RWPE1 (cell line): ENCODE results near the gene CTH.

Source experiments
- CTCF ChIA-PET: fragments of 350-600 bp; sonication (Branson Sonifier 250); formaldehyde crosslinking; extraction: SDS; loops from one replicate; lab custom pipeline; 2021; lab: Yijun Ruan, JAX
- POLR2A ChIA-PET: fragments of 400-600 bp; formaldehyde crosslinking; extraction: SDS; loops from one replicate; lab custom pipeline; 2020; ENCODE audit warnings: antibody characterized with exemption; ENCODE audit not compliant: low non-redundant PET; lab: Yijun Ruan, JAX
- DNase-seq: peaks from one replicate; pipeline ENCODE4 v3.0.0; 2012; ENCODE audit warnings: low spot score
- H3K27ac ChIP-seq: fragments of 450-650 bp; 2 replicates; pipeline ENCODE4 v1.5.1; 2017
- TF ChIP-seq, protein P1 (sequence below): fragments of 450-650 bp; conservative IDR thresholded peaks from 2 replicates; pipeline ENCODE4 v1.5.1; 2017; ENCODE audit warnings: low read depth, mild to moderate bottlenecking

The CTH gene

DNA sequence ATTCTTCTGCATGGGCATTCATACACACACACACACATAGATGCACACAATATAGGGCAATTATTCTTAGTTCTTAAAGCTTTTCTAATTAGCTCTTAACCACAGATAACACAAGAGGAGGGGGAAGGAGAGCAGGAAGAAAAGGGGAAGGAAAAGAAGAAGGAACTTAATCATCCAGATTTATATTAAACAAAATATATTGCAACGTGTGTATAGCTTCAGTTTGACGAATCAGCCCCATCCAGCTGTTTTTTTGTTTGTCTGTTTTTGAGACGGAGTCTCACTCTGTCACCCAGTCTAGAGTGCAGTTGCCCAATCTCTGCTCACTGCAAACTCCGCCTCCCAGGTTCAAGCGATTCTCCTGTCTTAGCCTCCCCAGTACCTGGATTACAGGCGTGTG is 34.9 kb upstream of the CTH start:
- TF ChIP-seq, protein P1, sequence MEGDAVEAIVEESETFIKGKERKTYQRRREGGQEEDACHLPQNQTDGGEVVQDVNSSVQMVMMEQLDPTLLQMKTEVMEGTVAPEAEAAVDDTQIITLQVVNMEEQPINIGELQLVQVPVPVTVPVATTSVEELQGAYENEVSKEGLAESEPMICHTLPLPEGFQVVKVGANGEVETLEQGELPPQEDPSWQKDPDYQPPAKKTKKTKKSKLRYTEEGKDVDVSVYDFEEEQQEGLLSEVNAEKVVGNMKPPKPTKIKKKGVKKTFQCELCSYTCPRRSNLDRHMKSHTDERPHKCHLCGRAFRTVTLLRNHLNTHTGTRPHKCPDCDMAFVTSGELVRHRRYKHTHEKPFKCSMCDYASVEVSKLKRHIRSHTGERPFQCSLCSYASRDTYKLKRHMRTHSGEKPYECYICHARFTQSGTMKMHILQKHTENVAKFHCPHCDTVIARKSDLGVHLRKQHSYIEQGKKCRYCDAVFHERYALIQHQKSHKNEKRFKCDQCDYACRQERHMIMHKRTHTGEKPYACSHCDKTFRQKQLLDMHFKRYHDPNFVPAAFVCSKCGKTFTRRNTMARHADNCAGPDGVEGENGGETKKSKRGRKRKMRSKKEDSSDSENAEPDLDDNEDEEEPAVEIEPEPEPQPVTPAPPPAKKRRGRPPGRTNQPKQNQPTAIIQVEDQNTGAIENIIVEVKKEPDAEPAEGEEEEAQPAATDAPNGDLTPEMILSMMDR = no peak
- CTCF ChIA-PET = no interaction called here
- DNase-seq = no peak
- no peak overlapping the region for H3K27ac ChIP-seq
- POLR2A ChIA-PET = no interaction called here

DNA sequence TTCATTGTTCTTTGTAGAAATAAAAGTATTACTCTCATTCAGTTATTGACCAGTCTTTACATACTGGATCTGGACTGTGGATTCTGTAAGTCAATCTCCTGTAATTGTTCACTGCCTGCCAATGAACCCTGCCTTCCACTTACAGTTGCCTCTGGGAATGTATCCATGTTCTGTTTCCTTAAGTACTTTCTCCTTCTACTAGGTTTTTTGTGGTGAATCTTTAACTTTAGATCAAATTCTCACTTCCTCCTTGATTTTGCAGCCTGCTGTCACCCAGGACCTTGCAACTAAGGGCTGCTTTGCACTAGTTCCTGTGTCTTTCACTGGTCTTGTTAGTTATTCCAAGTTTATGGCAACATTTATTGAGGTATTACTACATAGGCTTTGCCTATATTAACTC is 28.4 kb upstream of the CTH start:
- ChIA-PET CTCF (no interaction called here), POLR2A (no interaction called here)
- no peak for DNase-seq
- TF ChIP-seq, protein P1 = no peak
- H3K27ac ChIP-seq = no peak overlapping the region

DNA sequence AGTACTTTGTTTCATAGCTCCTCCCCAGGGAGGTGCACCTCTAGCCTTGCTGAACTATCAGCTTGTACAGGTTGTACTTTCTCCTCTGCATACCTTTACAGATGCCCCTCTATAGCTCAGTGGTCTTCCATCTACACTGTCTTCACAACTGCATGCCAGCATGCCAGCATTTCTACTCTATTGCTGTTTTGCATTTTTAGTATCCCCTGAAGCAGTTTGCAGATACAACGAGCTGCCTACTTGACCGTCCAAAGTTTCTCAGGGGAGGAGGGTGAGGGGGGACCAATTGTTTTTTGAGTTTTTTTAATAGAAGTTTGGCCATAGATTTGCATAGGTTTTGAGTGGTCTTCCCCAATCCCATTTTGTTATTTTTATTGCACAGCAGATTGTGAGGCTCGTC is 27.6 kb upstream of the CTH start:
- POLR2A ChIA-PET = no interaction called here
- no peak overlapping the region for H3K27ac ChIP-seq
- TF ChIP-seq, protein P1 = no peak
- CTCF ChIA-PET = no interaction called here
- no peak for DNase-seq

DNA sequence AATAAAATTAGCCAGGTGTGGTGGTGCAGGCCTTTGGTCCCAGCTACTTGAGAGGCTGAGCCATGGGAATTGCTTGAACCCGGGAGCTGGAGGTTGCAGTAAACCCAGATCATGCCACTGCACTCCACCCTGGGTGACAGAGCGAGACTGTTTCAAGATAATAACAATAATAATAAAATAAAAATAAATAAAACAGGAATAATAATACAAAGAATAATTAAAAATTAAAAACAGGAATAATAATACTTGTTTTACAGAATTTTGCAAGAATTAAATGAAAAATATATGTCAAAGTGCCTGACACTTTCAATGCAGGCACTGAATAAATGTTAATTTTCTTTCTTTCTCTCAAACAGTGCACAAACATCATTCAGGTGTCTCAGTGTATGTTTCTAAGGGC is 26.5 kb upstream of the CTH start:
- ChIA-PET POLR2A (no interaction called here), CTCF (interaction anchor here (0.6 kb wide), 1 partner anchor 235 kb away, joined by 3 read pairs; no protein-coding TSS in a partner anchor)
- DNase-seq = no peak
- no peak overlapping the region for H3K27ac ChIP-seq
- TF ChIP-seq, protein P1 = no peak

DNA sequence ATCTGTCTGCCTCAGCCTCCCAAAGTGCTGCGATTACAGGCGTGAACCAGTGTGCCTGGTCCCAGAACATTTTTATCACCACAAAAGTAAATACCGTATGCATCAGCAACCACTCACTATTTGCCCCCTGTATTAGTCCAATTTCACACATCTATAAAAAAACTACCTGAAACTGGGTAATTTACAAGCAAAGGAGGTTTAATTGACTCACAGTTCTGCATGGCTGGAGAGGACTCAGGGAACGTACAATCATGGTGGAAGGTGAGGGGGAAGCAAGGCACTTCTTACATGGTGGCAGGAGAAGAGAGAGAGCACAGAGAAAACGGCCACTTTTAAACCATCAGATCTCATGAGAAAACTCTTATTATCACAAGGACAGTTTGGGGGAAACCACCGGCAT is 25.6 kb upstream of the CTH start:
- TF ChIP-seq, protein P1 = no peak
- CTCF ChIA-PET = no interaction called here
- no peak for DNase-seq
- POLR2A ChIA-PET = no interaction called here
- no peak overlapping the region for H3K27ac ChIP-seq

DNA sequence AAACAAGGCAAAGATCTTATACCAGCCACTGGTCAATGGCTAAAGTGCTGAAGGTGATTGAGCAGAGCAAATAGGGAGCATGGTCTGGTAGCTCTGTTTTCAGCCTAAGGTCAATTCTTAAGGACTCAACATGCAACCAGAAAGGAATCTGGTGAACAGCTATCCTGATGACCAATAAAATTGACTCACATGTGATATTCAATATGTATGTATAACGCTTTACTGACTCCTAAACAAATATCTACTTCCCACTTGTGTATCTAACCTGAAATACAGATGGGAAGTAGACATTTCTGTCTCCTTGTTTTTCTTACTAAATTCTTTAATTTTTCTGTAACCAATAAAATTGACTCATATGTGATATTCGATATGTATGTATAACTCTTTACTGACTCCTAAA is 24.9 kb upstream of the CTH start:
- no peak overlapping the region for H3K27ac ChIP-seq
- CTCF ChIA-PET = no interaction called here
- no peak for DNase-seq
- TF ChIP-seq, protein P1 = no peak
- POLR2A ChIA-PET = no interaction called here

DNA sequence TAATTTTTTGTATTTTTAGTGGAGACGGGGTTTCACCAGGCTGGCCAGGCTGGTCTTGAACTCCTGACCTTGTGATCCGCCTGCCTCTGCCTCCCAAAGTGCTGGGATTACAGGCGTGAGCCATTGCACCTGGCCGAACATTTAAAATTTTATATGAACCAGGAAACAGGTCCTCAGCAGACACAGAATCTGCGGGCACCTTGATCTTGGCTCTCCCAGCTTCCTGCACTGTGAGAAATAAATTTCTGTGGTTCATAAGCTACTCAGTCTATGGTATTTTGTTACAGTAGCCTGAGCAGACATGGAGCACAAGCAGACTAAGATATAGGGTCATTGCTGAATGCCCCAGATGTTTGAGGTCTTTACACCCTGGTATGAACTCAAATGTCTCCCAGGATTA is 23.6 kb upstream of the CTH start:
- DNase-seq = no peak
- TF ChIP-seq, protein P1 = no peak
- no peak overlapping the region for H3K27ac ChIP-seq
- POLR2A ChIA-PET = no interaction called here
- CTCF ChIA-PET = no interaction called here
